Cardiac fibroblast (primary cell): ENCODE data around the gene LRP1B.

ENCODE experiments used
- DNase-seq, 2 donors: peaks; one replicate each; pipeline versions ENCODE4 v3.0.0 to v3.0.0-alpha.2; 2010; ENCODE audit warnings: low read depth in 2 of 2
- H3K4me3 ChIP-seq, 2 donors: replicated peaks in 1 of 2; 1 replicate in 1 of 2; 2 replicates in 1 of 2; pipeline ENCODE4 v1.5.1; 2011; ENCODE audit warnings: low read depth in 2 of 2, low read length in 2 of 2, mild to moderate bottlenecking in 2 of 2, moderate library complexity in 1 of 2
- TF ChIP-seq, protein P1 (sequence below): IDR thresholded peaks from one replicate; pipeline ENCODE4 v1.5.1; 2011; ENCODE audit warnings: low read depth, mild to moderate bottlenecking, low read length, inconsistent platforms

Gene LRP1B

DNA sequence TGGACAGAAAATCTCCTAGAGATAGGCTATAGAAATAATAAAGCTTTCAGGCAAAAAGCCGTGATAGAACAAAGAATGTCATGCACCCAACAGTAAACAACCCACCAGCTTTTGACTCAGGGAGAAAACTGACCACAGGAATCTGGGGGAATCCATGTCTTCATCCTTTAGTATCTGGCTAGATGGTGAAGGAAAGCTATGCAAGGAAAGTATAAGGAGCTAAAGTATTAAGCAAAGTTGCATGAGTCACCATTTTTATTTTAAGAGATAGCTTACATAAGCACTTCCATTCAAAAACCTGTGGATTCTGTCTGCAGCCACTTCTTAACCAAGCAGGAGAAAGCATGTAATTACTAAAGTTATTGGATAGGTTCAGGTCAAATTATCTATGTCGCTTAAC, 363.8 kb downstream of the LRP1B start:
- TF ChIP-seq, protein P1, sequence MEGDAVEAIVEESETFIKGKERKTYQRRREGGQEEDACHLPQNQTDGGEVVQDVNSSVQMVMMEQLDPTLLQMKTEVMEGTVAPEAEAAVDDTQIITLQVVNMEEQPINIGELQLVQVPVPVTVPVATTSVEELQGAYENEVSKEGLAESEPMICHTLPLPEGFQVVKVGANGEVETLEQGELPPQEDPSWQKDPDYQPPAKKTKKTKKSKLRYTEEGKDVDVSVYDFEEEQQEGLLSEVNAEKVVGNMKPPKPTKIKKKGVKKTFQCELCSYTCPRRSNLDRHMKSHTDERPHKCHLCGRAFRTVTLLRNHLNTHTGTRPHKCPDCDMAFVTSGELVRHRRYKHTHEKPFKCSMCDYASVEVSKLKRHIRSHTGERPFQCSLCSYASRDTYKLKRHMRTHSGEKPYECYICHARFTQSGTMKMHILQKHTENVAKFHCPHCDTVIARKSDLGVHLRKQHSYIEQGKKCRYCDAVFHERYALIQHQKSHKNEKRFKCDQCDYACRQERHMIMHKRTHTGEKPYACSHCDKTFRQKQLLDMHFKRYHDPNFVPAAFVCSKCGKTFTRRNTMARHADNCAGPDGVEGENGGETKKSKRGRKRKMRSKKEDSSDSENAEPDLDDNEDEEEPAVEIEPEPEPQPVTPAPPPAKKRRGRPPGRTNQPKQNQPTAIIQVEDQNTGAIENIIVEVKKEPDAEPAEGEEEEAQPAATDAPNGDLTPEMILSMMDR, result no peak
- no peak overlapping the region for H3K4me3 ChIP-seq
- DNase-seq, result peak; percentile 0 to 2

DNA sequence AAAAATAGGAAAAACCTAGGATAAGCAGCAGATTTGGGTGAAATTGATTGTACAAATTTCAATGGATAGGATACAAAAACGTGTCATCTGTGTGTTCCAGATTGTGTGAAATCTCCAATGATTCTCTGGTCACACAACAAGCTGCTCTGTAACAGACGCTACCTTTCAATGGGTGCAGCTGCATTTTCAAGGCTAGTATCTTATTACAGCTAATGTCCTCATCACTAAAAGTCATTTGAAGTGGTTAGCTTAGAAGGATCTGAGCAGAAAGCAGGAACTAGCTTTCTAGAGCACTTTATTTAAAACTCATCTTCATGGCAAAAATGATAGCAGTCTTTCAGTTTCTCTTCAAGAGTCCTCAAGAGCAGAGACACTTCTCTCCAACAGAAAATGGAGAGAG, 364.6 kb downstream of the LRP1B start:
- no peak for DNase-seq
- TF ChIP-seq, protein P1, result no peak
- no peak overlapping the region for H3K4me3 ChIP-seq

DNA sequence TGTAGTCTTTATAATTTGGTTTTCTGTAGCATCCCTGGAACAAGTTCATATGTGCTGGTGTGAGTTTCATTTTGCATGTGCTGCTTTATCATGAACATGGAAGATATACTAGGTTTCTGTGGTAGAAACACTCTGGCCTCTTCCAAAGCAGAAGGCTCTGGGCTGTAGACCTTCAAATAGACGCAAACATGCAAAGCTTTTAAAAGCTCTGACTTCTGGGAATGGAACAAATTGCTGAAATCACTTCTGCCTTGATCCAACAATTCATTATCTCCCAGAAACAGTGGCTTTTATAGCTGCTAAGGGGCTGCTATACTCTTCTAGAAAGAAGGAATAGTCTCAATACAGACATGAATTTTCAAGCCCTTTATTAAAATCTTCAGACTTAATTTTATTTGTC, 382.2 kb downstream of the LRP1B start:
- H3K4me3 ChIP-seq, result no peak overlapping the region
- DNase-seq, result no peak

DNA sequence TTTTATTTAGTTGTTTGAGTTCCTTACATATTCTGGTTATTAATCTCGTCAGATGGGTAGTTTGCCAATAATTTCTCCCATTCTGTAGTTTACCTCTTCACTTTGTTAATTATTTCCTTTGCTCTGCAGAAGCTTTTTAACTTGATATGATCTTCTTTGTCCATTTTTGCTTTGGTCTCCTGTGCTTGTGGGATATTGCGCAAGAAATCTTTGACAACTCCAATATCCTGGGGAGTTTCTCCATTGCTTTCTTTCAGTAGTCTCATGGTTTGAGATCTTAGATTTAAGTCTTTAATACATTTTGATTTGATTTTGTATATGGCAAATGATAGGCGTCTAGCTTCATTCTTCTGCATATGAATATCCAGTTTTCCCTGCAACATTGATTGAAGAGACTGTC, 389.2 kb downstream of the LRP1B start:
- H3K4me3 ChIP-seq, result no peak overlapping the region
- no peak for DNase-seq
- TF ChIP-seq, protein P1, result no peak

More for the DNA sequence above, 382.2 kb downstream of the LRP1B start:
- TF ChIP-seq, protein P1, result no peak

GRCh38 chr2:141737492-141738255, 393.1 kb downstream of the LRP1B start:
- TF ChIP-seq, protein P1, result no peak
- no peak for DNase-seq
- H3K4me3 ChIP-seq, result no peak overlapping the region

DNA sequence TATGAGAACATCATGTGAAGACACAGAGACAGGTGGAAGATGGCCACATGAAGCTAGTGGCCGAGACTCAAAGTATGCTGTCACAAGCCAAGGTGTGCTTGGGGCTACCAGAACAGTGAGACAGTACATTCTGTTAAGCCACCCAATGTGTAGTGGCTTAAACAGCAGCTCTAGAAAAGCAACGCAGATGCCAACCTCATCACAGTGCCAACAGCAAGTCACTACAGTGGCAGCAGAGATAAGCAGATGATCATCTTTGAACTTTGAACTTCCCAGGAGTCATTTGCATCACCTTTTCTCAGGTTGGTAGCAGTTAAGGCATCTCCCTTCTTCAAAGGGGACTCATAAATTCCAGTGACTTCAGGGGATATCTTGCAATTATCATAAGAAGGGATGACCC, 394.4 kb downstream of the LRP1B start:
- TF ChIP-seq, protein P1, result no peak
- no peak overlapping the region for H3K4me3 ChIP-seq
- DNase-seq, result no peak

GRCh38 chr2:141728886-141729285, 401.9 kb downstream of the LRP1B start:
- no peak for DNase-seq
- TF ChIP-seq, protein P1, result no peak
- H3K4me3 ChIP-seq, result no peak overlapping the region
